C4-2B (cell line): ENCODE results near the gene GNG11.

Experiments used
- ZFX ChIP-seq: fragments of 450-650 bp; IDR thresholded peaks from 2 replicates; pipeline ENCODE4 v1.6.1; 2017
- TF ChIP-seq, protein P1 (sequence below): fragments of 450-650 bp; conservative IDR thresholded peaks from 2 replicates; pipeline ENCODE4 v1.5.1; 2017; ENCODE audit warnings: mild to moderate bottlenecking

- TF ChIP-seq, protein P1, sequence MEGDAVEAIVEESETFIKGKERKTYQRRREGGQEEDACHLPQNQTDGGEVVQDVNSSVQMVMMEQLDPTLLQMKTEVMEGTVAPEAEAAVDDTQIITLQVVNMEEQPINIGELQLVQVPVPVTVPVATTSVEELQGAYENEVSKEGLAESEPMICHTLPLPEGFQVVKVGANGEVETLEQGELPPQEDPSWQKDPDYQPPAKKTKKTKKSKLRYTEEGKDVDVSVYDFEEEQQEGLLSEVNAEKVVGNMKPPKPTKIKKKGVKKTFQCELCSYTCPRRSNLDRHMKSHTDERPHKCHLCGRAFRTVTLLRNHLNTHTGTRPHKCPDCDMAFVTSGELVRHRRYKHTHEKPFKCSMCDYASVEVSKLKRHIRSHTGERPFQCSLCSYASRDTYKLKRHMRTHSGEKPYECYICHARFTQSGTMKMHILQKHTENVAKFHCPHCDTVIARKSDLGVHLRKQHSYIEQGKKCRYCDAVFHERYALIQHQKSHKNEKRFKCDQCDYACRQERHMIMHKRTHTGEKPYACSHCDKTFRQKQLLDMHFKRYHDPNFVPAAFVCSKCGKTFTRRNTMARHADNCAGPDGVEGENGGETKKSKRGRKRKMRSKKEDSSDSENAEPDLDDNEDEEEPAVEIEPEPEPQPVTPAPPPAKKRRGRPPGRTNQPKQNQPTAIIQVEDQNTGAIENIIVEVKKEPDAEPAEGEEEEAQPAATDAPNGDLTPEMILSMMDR: no peak
- no peak for TF ChIP-seq ZFX
Measured at GRCh38 chr7:93938293-93938692, 16.8 kb downstream of the GNG11 start.
